ACC112 (cell line): ENCODE results near the gene ICOS.
"Not testable (repeated sequence)": the region's sequence is repeated elsewhere in the genome, so short reads cannot be mapped to it uniquely, and the experiment has no call there.

Source experiments
- H2AFZ ChIP-seq: fragments of 200-600 bp; sonication (generic); one replicate; pipeline ENCODE4 v1.6.0; 2017; ENCODE audit warnings: antibody characterized with exemption, low read length; ENCODE audit not compliant: unreplicated experiment
- H3K27ac ChIP-seq: fragments of 200-600 bp; sonication (generic); 2 replicates; pipeline ENCODE4 v1.5.1; 2014; ENCODE audit warnings: low read depth, mild to moderate bottlenecking, antibody characterized with exemption, low read length, moderate library complexity
- H3K27me3 ChIP-seq: fragments of 200-600 bp; sonication (generic); 2 replicates; pipeline ENCODE4 v1.6.1; 2014; ENCODE audit warnings: mild to moderate bottlenecking, antibody characterized with exemption, low read length, moderate library complexity, mixed read lengths; ENCODE audit not compliant: insufficient read depth
- H3K36me3 ChIP-seq: fragments of 200-600 bp; sonication (generic); 2 replicates; pipeline ENCODE4 v1.6.1; 2016; ENCODE audit warnings: mild to moderate bottlenecking, antibody characterized with exemption, low read length, moderate library complexity, mixed read lengths; ENCODE audit not compliant: insufficient read depth
- H3K4me1 ChIP-seq: fragments of 200-600 bp; sonication (generic); one replicate; pipeline ENCODE4 v1.6.1; 2016; ENCODE audit warnings: low read length, mixed read lengths; ENCODE audit not compliant: insufficient read depth, unreplicated experiment, control insufficient read depth
- H3K4me3 ChIP-seq: fragments of 200-600 bp; sonication (generic); 2 replicates; pipeline ENCODE4 v1.5.1; 2014; ENCODE audit warnings: mild to moderate bottlenecking, low read depth, low read length
- H3K79me2 ChIP-seq: fragments of 200-600 bp; sonication (generic); one replicate; pipeline ENCODE4 v1.6.0; 2016; ENCODE audit warnings: low read length; ENCODE audit not compliant: control insufficient read depth, unreplicated experiment, insufficient read depth

The ICOS gene

DNA sequence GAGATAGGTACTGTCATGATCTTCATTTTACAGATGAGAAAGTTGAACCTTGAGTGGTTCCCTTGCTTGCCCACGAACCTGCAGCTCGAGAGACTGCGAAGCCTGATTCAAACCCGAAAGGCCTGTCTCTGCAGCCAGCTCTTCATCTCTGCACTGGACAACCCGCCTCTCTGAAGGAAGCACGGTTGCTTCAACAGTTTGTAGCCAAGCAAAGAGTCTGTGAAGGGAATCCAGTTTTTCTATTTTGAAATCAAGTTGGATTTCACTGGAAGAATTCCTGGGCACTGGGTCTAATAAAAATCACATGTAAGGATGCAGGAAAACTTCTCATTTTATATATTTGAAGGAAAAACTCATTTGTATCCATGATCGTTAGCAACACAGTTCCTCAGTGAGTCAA lies 21.3 kb upstream of the ICOS start:
- Histone ChIP-seq H2AFZ (peak overlapping the region; percentile 92), H3K4me3 (peak overlapping the region; percentile 33), H3K27me3 (no peaks in the 10 kb centered on the region), H3K27ac (no peak overlapping the region), H3K79me2 (no peaks in the 10 kb centered on the region), H3K36me3 (no peaks in the 10 kb centered on the region), H3K4me1 (no peaks in the 10 kb centered on the region)

DNA sequence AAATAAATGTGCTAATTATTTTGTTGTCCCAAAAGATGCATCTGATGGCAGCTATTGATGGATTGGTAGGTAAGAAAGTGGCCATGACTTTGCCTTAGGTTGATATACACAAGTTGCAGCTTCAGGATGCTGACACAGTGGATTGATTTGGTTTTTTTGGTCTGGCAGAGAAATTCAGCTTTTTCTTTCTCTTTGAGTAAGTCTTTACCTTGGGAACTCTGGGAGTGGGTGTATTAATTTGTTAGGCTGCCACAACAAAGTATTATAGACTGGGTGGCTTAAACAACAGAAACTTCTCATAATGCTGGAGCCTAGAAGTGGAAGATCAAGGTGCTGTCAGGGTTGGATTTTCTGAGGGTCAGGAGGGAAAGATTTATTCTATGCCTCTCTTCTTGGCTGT lies 19.8 kb upstream of the ICOS start:
- H3K79me2 ChIP-seq = no peaks in the 10 kb centered on the region
- H2AFZ ChIP-seq = no peak overlapping the region
- H3K27ac ChIP-seq = no peak overlapping the region
- no peak overlapping the region for H3K4me3 ChIP-seq
- H3K36me3 ChIP-seq = no peaks in the 10 kb centered on the region
- no peaks in the 10 kb centered on the region for H3K4me1 ChIP-seq
- no peaks in the 10 kb centered on the region for H3K27me3 ChIP-seq

DNA sequence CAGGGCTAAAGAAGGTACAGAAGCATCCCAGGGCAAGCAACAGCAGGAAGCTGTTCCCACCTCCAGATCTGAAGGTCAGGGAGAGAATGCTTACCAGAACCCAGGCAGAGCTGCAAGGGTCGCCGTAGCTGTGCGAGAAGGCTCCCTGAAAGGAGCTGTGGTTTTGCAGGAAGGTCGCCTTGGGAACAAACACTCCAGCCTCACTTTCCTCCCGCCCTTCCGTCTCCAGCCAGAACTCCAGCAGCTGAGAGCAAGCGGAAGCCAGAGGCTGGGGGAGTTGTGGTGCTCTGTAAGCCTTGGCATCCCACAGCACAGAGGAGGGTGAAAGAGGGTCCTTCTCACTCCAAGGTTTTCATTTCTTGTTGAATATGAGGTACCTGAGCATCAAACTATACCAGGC lies 18.3 kb upstream of the ICOS start:
- Histone ChIP-seq H3K36me3 (no peaks in the 10 kb centered on the region), H3K4me3 (no peak overlapping the region), H3K27ac (no peak overlapping the region), H3K79me2 (no peaks in the 10 kb centered on the region), H3K27me3 (no peaks in the 10 kb centered on the region), H3K4me1 (no peaks in the 10 kb centered on the region), H2AFZ (no peak overlapping the region)

GRCh38 chr2:203918839-203919238 lies 17.7 kb upstream of the ICOS start:
- no peaks in the 10 kb centered on the region for H3K4me1 ChIP-seq

DNA sequence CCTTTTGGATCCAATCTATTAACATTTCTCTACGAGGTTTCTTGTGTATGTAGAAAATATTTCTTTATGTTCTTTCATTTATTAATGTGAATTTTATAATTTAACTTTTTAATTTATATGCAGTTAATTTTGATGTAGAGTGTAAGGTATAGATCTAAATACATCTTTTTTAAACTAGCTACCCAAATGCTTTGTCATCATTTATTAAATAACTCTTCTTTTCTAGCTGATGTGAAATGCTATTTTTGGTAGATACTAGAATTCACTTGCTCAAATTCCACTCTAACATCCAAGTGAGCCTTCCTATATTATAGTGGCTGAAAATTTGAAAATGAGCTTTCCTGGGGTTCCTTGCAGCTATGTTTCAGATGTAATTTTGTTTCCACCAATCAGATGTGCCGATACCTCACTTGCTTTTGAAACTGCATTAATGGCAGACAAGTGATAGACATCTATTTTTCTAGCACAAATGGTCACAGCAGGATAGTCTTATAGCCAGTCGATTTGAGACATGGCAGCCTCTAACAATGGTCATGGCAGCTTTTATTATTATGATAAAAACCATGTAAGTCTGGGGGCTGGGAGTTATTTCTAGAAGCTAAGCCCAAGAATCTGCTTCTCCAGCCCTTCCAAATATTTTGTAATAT lies 10.9 kb upstream of the ICOS start:
- Histone ChIP-seq H3K79me2 (no peaks in the 10 kb centered on the region), H3K27ac (no peak overlapping the region), H2AFZ (no peak overlapping the region), H3K27me3 (peaks cover 17% of the 10 kb centered on the region), H3K36me3 (no peaks in the 10 kb centered on the region), H3K4me3 (no peak overlapping the region), H3K4me1 (no peaks in the 10 kb centered on the region)

More at GRCh38 chr2:203918839-203919238, 17.7 kb upstream of the ICOS start:
- no peak overlapping the region for H2AFZ ChIP-seq
- H3K36me3 ChIP-seq = no peaks in the 10 kb centered on the region
- no peak overlapping the region for H3K27ac ChIP-seq
- no peaks in the 10 kb centered on the region for H3K27me3 ChIP-seq
- no peaks in the 10 kb centered on the region for H3K79me2 ChIP-seq
- H3K4me3 ChIP-seq = no peak overlapping the region

- Histone ChIP-seq H3K4me1 (no peaks in the 10 kb centered on the region), H3K36me3 (no peaks in the 10 kb centered on the region), H3K27ac (no peak overlapping the region), H3K4me3 (no peak overlapping the region), H3K79me2 (no peaks in the 10 kb centered on the region), H3K27me3 (peaks cover 17% of the 10 kb centered on the region), H2AFZ (no peak overlapping the region)
These were observed 7.7 kb upstream of the ICOS start for GRCh38 chr2:203928849-203929248.

- H3K4me1 ChIP-seq, H2AFZ ChIP-seq, H3K27me3 ChIP-seq, H3K27ac ChIP-seq, H3K4me3 ChIP-seq, H3K79me2 ChIP-seq, H3K36me3 ChIP-seq: not testable (repeated sequence)
These were observed 5.3 kb upstream of the ICOS start for GRCh38 chr2:203931262-203931661.

GRCh38 chr2:203934041-203934492 lies 2.5 kb upstream of the ICOS start:
- no peak overlapping the region for H3K27ac ChIP-seq
- H2AFZ ChIP-seq = no peak overlapping the region
- H3K4me1 ChIP-seq = no peaks in the 10 kb centered on the region
- no peaks in the 10 kb centered on the region for H3K36me3 ChIP-seq
- H3K4me3 ChIP-seq = no peak overlapping the region
- H3K79me2 ChIP-seq = no peaks in the 10 kb centered on the region
- H3K27me3 ChIP-seq = peaks cover 12% of the 10 kb centered on the region; the same call in 1 of the 2 replicates

DNA sequence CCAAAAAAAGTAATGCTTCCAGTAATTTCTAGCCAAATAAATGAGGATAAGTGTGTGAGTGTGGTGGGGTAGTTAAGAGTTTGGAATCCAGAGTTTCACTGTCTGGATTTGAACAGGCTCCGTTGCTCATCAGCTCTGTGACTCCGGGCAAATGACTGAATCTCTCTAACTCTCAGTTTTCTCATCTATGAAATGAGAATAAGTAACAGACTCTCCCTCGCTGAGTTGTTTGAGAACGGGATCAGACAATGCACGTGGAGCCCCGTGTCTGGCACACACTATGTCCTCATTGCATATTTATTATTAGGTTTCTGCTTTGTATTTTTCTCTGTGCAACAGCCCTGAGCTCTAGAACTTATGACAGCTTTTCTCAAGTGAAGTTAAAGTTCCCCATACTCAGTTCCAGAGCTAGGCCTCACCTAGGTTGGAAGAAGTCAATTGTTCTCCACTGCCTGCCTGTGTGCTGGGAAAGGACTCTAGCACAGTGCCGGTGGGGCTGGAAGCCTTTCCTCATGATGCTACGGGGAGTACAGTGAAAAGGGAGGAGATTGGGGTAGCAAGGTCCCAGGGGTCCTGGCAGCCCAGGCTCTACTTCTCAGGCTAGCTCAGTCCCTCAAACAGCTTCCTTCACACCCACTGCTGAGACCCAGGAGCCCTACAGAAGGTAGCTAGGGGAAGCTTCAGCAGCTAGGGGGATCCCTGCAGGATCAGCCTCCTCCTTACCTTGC lies 1.7 kb upstream of the ICOS start:
- no peak overlapping the region for H3K4me3 ChIP-seq
- no peaks in the 10 kb centered on the region for H3K79me2 ChIP-seq
- H3K27me3 ChIP-seq = peaks cover 18% of the 10 kb centered on the region; the same call in 1 of the 2 replicates
- no peak overlapping the region for H3K27ac ChIP-seq
- H3K36me3 ChIP-seq = no peaks in the 10 kb centered on the region
- H2AFZ ChIP-seq = no peak overlapping the region
- H3K4me1 ChIP-seq = no peaks in the 10 kb centered on the region

DNA sequence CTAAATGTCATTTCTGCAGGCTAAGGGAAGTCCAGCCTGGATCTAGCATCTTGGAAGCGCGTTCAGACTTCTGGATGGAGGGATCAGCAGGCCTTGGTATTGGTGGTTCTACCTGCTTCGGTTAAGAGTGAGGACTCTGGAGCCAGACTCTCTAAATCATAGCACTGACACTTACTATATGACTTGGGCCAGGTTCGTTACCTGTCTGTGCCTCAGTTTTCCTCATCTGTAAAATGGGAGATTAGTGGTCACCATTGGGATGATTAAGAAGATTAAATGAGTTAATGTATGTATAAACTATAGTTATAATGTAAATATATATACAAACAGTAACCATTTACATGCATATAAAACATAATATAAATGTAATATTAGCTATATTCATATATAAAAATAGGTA lies 995 bp upstream of the ICOS start:
- H3K36me3 ChIP-seq = no peaks in the 10 kb centered on the region
- no peaks in the 10 kb centered on the region for H3K4me1 ChIP-seq
- peaks cover 23% of the 10 kb centered on the region; the same call in 1 of the 2 replicates for H3K27me3 ChIP-seq
- H3K4me3 ChIP-seq = no peak overlapping the region
- no peak overlapping the region for H3K27ac ChIP-seq
- no peak overlapping the region for H2AFZ ChIP-seq
- no peaks in the 10 kb centered on the region for H3K79me2 ChIP-seq

DNA sequence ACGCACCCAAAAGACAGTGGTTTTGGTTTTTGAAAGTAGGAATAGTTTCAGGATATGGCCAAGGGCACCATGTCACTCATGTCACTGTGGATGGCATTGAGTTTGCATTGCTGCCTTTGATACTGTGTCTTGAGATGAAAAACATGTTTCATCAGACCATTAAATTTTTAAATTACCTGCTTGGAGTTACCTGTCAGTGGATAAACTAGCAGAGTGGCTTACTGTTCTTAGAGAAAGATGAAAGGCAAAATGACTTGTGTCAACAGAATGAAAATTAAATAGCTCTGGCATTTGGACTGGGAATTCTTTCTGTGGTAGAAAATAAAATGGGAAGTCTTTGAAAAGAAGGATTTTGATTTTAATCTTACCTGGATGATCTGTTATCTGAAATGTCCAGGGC lies 386 bp downstream of the ICOS start:
- Histone ChIP-seq H3K27ac (no peak overlapping the region), H3K36me3 (no peaks in the 10 kb centered on the region), H3K79me2 (no peaks in the 10 kb centered on the region), H3K4me1 (no peaks in the 10 kb centered on the region), H3K27me3 (peaks cover 33% of the 10 kb centered on the region; the same call in 1 of the 2 replicates), H3K4me3 (no peak overlapping the region), H2AFZ (no peak overlapping the region)
